ENCODE results near the gene PTPRF. TPM values are rescaled to one million over a fixed set of nuclear protein-coding genes. Genes with fewer than 3 reads are reported as not detected.

The PTPRF gene
- total RNA-seq, 1 experiment from 2014 or later: not detected

DNA sequence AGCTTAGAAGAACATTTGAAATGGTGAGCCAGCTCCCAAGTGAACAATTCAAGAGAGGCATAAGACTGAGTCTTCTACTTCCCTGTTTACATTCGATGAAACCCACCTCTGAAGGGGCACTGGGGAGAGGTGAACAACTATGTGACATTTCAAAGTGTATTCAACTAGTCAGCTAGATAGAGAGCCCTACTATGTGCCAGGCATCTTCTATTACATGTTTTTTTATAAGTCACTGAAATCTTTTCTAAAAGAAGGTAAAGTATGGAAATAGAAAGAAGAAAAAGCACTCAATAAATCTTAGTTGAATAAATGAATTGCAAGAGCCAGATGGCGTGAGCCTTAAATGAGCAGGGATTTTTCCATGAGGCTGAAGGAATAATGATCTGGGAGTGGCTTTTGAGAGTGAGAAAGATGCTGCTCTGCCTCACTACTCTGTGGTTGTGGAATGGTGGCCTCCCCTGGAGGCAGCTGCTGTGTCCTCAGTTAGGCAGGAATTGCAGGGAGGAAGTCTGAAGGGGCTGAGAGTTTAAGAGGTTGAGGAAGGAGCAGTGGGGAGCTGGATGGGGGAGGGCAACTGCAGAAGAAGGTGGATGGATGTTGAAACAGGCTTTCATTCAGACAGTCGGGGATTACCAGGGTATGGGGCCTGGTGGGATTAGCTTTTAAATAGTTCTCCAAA is 10.4 kb upstream of the PTPRF start:
- no peaks in the 10 kb centered on the region for H3K36me3 ChIP-seq (ENCODE audit: insufficient read depth, low read length)
- no peaks in the 10 kb centered on the region for H3K79me2 ChIP-seq (ENCODE audit: low read length)
- no peak overlapping the region for H3K9ac ChIP-seq (ENCODE audit: low read length)
- H3K9me3 ChIP-seq (ENCODE audit: low read length): no peaks in the 10 kb centered on the region
- no peak overlapping the region for H3K4me2 ChIP-seq (ENCODE audit: low read depth, low read length, poor library complexity, severe bottlenecking)
- no peaks in the 10 kb centered on the region for H3K9me2 ChIP-seq (replicated peaks; ENCODE audit: insufficient read depth, low read length)
- H3K4me3 ChIP-seq (ENCODE audit: low read length): no peak overlapping the region
- no peak for DNase-seq
- no peaks in the 10 kb centered on the region for H3K27me3 ChIP-seq (ENCODE audit: low read length)
- no peaks in the 10 kb centered on the region for H3K4me1 ChIP-seq (ENCODE audit: low read length)
- H4K20me1 ChIP-seq (ENCODE audit: insufficient read depth, low read depth, low read length): no peaks in the 10 kb centered on the region
- H2AFZ ChIP-seq (ENCODE audit: low read length): no peak overlapping the region
- H3K27ac ChIP-seq (ENCODE audit: low read length): no peak overlapping the region

GRCh38 chr1:43521078-43521477 is 9.6 kb upstream of the PTPRF start:
- Histone ChIP-seq H3K27ac (ENCODE audit: low read length) (no peak overlapping the region), H3K79me2 (ENCODE audit: low read length) (no peaks in the 10 kb centered on the region)

DNA sequence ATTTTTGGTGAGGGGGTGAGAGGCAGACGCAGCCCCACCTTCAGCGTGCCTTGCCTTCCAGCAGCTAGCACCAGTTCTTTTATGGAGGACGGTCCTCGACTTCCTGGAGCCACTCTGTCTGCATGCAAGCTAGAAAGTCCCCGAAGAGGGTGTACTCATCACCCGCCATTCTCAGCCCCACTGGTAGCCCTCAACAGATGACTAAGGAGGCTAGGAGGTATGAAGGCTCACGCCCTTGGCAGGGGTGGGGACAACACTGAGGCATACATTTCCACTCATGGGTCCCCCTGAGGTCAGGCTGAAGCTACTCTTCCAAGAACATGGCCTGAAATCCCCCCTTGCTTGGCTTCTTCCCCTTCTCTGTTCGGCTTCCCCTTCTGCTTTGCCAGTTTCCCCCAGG is 8.9 kb upstream of the PTPRF start:
- H3K27me3 ChIP-seq (ENCODE audit: low read length): no peaks in the 10 kb centered on the region

More at GRCh38 chr1:43521078-43521477, 9.6 kb upstream of the PTPRF start:
- no peaks in the 10 kb centered on the region for H3K9me3 ChIP-seq (ENCODE audit: low read length)
- H3K27me3 ChIP-seq (ENCODE audit: low read length): no peaks in the 10 kb centered on the region
- no peak overlapping the region for H3K4me3 ChIP-seq (ENCODE audit: low read length)
- DNase-seq: no peak
- H3K9me2 ChIP-seq (replicated peaks; ENCODE audit: insufficient read depth, low read length): no peaks in the 10 kb centered on the region
- no peak overlapping the region for H3K4me2 ChIP-seq (ENCODE audit: low read depth, low read length, poor library complexity, severe bottlenecking)
- no peak overlapping the region for H2AFZ ChIP-seq (ENCODE audit: low read length)
- no peaks in the 10 kb centered on the region for H3K36me3 ChIP-seq (ENCODE audit: insufficient read depth, low read length)
- H3K4me1 ChIP-seq (ENCODE audit: low read length): no peaks in the 10 kb centered on the region
- no peaks in the 10 kb centered on the region for H4K20me1 ChIP-seq (ENCODE audit: insufficient read depth, low read depth, low read length)
- H3K9ac ChIP-seq (ENCODE audit: low read length): no peak overlapping the region

GRCh38 chr1:43522431-43522775 is 8.3 kb upstream of the PTPRF start:
- Histone ChIP-seq H3K4me2 (ENCODE audit: low read depth, low read length, poor library complexity, severe bottlenecking) (no peak overlapping the region), H3K27me3 (ENCODE audit: low read length) (no peaks in the 10 kb centered on the region), H3K9me2 (replicated peaks; ENCODE audit: insufficient read depth, low read length) (no peaks in the 10 kb centered on the region)

More for the DNA sequence above, 8.9 kb upstream of the PTPRF start:
- Histone ChIP-seq H2AFZ (ENCODE audit: low read length) (no peak overlapping the region), H4K20me1 (ENCODE audit: insufficient read depth, low read depth, low read length) (no peaks in the 10 kb centered on the region), H3K4me3 (ENCODE audit: low read length) (no peak overlapping the region), H3K9me3 (ENCODE audit: low read length) (no peaks in the 10 kb centered on the region), H3K36me3 (ENCODE audit: insufficient read depth, low read length) (no peaks in the 10 kb centered on the region), H3K27ac (ENCODE audit: low read length) (no peak overlapping the region), H3K9ac (ENCODE audit: low read length) (no peak overlapping the region), H3K79me2 (ENCODE audit: low read length) (no peaks in the 10 kb centered on the region), H3K4me2 (ENCODE audit: low read depth, low read length, poor library complexity, severe bottlenecking) (no peak overlapping the region), H3K9me2 (replicated peaks; ENCODE audit: insufficient read depth, low read length) (no peaks in the 10 kb centered on the region), H3K4me1 (ENCODE audit: low read length) (no peaks in the 10 kb centered on the region)
- DNase-seq: no peak

GRCh38 chr1:43522776-43523480 is 7.8 kb upstream of the PTPRF start:
- Histone ChIP-seq H3K4me3 (ENCODE audit: low read length) (no peak overlapping the region), H3K9ac (ENCODE audit: low read length) (no peak overlapping the region), H3K79me2 (ENCODE audit: low read length) (no peaks in the 10 kb centered on the region), H3K9me2 (replicated peaks; ENCODE audit: insufficient read depth, low read length) (no peaks in the 10 kb centered on the region), H3K27me3 (ENCODE audit: low read length) (no peaks in the 10 kb centered on the region), H3K36me3 (ENCODE audit: insufficient read depth, low read length) (no peaks in the 10 kb centered on the region), H3K4me2 (ENCODE audit: low read depth, low read length, poor library complexity, severe bottlenecking) (no peak overlapping the region), H3K9me3 (ENCODE audit: low read length) (no peaks in the 10 kb centered on the region), H2AFZ (ENCODE audit: low read length) (no peak overlapping the region), H3K4me1 (ENCODE audit: low read length) (no peaks in the 10 kb centered on the region), H3K27ac (ENCODE audit: low read length) (no peak overlapping the region), H4K20me1 (ENCODE audit: insufficient read depth, low read depth, low read length) (no peaks in the 10 kb centered on the region)
- no peak for DNase-seq

More at GRCh38 chr1:43522431-43522775, 8.3 kb upstream of the PTPRF start:
- Histone ChIP-seq H3K36me3 (ENCODE audit: insufficient read depth, low read length) (no peaks in the 10 kb centered on the region), H4K20me1 (ENCODE audit: insufficient read depth, low read depth, low read length) (no peaks in the 10 kb centered on the region), H3K9ac (ENCODE audit: low read length) (no peak overlapping the region), H3K9me3 (ENCODE audit: low read length) (no peaks in the 10 kb centered on the region), H3K27ac (ENCODE audit: low read length) (no peak overlapping the region), H3K4me3 (ENCODE audit: low read length) (no peak overlapping the region), H3K79me2 (ENCODE audit: low read length) (no peaks in the 10 kb centered on the region), H2AFZ (ENCODE audit: low read length) (no peak overlapping the region), H3K4me1 (ENCODE audit: low read length) (no peaks in the 10 kb centered on the region)
- no peak for DNase-seq

GRCh38 chr1:43524804-43525203 is 5.9 kb upstream of the PTPRF start:
- Histone ChIP-seq H3K79me2 (ENCODE audit: low read length) (no peaks in the 10 kb centered on the region), H3K9me3 (ENCODE audit: low read length) (no peaks in the 10 kb centered on the region), H3K4me1 (ENCODE audit: low read length) (no peaks in the 10 kb centered on the region), H2AFZ (ENCODE audit: low read length) (no peak overlapping the region), H3K9ac (ENCODE audit: low read length) (no peak overlapping the region), H3K27ac (ENCODE audit: low read length) (no peak overlapping the region), H3K4me2 (ENCODE audit: low read depth, low read length, poor library complexity, severe bottlenecking) (no peak overlapping the region), H3K36me3 (ENCODE audit: insufficient read depth, low read length) (no peaks in the 10 kb centered on the region), H3K9me2 (replicated peaks; ENCODE audit: insufficient read depth, low read length) (no peaks in the 10 kb centered on the region), H4K20me1 (ENCODE audit: insufficient read depth, low read depth, low read length) (no peaks in the 10 kb centered on the region), H3K27me3 (ENCODE audit: low read length) (no peaks in the 10 kb centered on the region), H3K4me3 (ENCODE audit: low read length) (no peak overlapping the region)
- no peak for DNase-seq

- no peak overlapping the region for H3K4me2 ChIP-seq (ENCODE audit: low read depth, low read length, poor library complexity, severe bottlenecking)
Observed at GRCh38 chr1:43526002-43526401, 4.7 kb upstream of the PTPRF start.

GRCh38 chr1:43527111-43527878 is 3.4 kb upstream of the PTPRF start:
- no peaks in the 10 kb centered on the region for H4K20me1 ChIP-seq (ENCODE audit: insufficient read depth, low read depth, low read length)
- H3K9me3 ChIP-seq (ENCODE audit: low read length): no peaks in the 10 kb centered on the region
- no peak for DNase-seq
- no peaks in the 10 kb centered on the region for H3K9me2 ChIP-seq (replicated peaks; ENCODE audit: insufficient read depth, low read length)
- H3K27me3 ChIP-seq (ENCODE audit: low read length): no peaks in the 10 kb centered on the region
- no peak overlapping the region for H2AFZ ChIP-seq (ENCODE audit: low read length)
- H3K4me1 ChIP-seq (ENCODE audit: low read length): no peaks in the 10 kb centered on the region
- H3K4me2 ChIP-seq (ENCODE audit: low read depth, low read length, poor library complexity, severe bottlenecking): no peak overlapping the region
- H3K27ac ChIP-seq (ENCODE audit: low read length): no peak overlapping the region
- H3K36me3 ChIP-seq (ENCODE audit: insufficient read depth, low read length): no peaks in the 10 kb centered on the region
- no peak overlapping the region for H3K9ac ChIP-seq (ENCODE audit: low read length)
- no peak overlapping the region for H3K4me3 ChIP-seq (ENCODE audit: low read length)
- H3K79me2 ChIP-seq (ENCODE audit: low read length): no peaks in the 10 kb centered on the region

More at GRCh38 chr1:43526002-43526401, 4.7 kb upstream of the PTPRF start:
- H3K4me1 ChIP-seq (ENCODE audit: low read length): no peaks in the 10 kb centered on the region
- H2AFZ ChIP-seq (ENCODE audit: low read length): no peak overlapping the region
- no peaks in the 10 kb centered on the region for H3K27me3 ChIP-seq (ENCODE audit: low read length)
- H3K27ac ChIP-seq (ENCODE audit: low read length): no peak overlapping the region
- H4K20me1 ChIP-seq (ENCODE audit: insufficient read depth, low read depth, low read length): no peaks in the 10 kb centered on the region
- H3K9ac ChIP-seq (ENCODE audit: low read length): no peak overlapping the region
- H3K4me3 ChIP-seq (ENCODE audit: low read length): no peak overlapping the region
- H3K79me2 ChIP-seq (ENCODE audit: low read length): no peaks in the 10 kb centered on the region
- H3K36me3 ChIP-seq (ENCODE audit: insufficient read depth, low read length): no peaks in the 10 kb centered on the region
- no peaks in the 10 kb centered on the region for H3K9me2 ChIP-seq (replicated peaks; ENCODE audit: insufficient read depth, low read length)
- no peaks in the 10 kb centered on the region for H3K9me3 ChIP-seq (ENCODE audit: low read length)
- no peak for DNase-seq

Data from Karpas-422 (cell line).